ENCODE results near the gene GATA5.

The GATA5 gene

DNA sequence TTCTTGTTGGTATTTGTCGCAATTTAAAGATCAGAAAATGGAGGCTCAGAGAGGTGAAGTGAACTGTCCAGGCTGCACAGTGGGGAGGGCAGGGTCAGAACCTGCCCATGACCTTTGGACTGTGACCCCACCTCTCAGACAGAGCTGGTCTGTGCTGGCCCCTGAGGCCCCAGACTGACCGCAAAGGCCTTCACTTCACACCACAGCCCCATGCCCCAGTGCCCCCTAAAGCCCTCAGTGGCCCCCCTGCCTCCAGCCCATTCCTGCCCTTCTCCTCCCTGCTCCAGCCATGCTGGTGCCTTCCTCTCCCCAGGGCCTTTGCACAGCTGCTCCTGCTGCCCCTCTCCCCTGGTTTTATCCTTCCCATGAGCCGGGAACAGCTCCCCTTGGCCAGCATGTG is 39.1 kb downstream of the GATA5 start:
- TF ChIP-seq FOXP2 (optimal IDR thresholded peaks at IDR 0.05; ENCODE audit: borderline replicate concordance, extremely low read depth, extremely low read length, insufficient read depth) (no peak), POLR2AphosphoS5 (IDR thresholded peaks at IDR 0.05; ENCODE audit: low read depth, low read length) (no peak), TAF1 (IDR thresholded peaks at IDR 0.05; ENCODE audit: borderline replicate concordance, insufficient read depth, low read length) (no peak), SIN3A (IDR thresholded peaks at IDR 0.05; ENCODE audit: borderline replicate concordance, insufficient read depth, low read length) (no peak)
- TF ChIP-seq, protein P1, sequence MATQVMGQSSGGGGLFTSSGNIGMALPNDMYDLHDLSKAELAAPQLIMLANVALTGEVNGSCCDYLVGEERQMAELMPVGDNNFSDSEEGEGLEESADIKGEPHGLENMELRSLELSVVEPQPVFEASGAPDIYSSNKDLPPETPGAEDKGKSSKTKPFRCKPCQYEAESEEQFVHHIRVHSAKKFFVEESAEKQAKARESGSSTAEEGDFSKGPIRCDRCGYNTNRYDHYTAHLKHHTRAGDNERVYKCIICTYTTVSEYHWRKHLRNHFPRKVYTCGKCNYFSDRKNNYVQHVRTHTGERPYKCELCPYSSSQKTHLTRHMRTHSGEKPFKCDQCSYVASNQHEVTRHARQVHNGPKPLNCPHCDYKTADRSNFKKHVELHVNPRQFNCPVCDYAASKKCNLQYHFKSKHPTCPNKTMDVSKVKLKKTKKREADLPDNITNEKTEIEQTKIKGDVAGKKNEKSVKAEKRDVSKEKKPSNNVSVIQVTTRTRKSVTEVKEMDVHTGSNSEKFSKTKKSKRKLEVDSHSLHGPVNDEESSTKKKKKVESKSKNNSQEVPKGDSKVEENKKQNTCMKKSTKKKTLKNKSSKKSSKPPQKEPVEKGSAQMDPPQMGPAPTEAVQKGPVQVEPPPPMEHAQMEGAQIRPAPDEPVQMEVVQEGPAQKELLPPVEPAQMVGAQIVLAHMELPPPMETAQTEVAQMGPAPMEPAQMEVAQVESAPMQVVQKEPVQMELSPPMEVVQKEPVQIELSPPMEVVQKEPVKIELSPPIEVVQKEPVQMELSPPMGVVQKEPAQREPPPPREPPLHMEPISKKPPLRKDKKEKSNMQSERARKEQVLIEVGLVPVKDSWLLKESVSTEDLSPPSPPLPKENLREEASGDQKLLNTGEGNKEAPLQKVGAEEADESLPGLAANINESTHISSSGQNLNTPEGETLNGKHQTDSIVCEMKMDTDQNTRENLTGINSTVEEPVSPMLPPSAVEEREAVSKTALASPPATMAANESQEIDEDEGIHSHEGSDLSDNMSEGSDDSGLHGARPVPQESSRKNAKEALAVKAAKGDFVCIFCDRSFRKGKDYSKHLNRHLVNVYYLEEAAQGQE (IDR thresholded peaks at IDR 0.05; ENCODE audit: insufficient read depth in 1 of 2, low read depth in 2 of 2, low read length in 2 of 2): no peak

DNA sequence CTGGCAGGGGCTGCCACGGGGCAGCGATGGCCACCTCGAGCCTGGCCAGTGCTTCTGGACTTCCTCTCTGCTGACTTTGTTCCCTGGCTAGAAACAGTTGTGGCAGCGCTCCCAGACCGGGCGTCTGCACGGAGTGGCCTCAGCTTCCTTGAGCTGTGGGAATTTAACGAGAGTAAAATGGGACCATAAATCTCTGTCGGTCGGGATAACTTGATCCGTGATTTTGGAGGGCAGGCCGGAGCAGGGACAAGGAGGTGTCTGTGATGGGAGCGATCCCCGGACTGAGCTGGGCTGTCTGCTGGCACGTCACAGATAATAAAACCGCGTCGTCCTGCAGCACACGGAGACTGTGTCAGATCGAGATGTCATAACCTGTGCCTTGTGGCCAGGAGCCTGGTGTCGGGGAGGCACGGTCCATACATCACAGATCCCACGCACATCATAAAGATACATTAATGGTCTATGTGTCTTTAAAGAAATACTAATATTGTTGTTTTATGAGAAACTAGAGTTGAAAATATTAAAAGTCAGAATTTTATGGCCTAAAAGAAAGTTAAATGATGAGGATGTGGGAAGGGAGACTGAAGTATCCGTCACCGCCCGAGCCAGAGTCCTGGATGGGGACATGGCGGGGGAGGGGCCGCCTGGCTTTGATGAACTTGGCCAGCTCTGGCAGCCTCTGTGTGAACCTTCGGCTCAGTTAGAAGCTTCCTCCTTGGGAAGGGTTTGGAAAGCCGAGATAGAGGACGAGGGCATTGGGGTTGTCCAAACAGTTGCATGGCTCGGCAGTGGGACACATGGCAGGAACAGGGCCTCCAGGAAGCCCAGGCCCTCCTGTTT is 41.9 kb downstream of the GATA5 start:
- TF ChIP-seq POLR2AphosphoS5 (IDR thresholded peaks at IDR 0.05; ENCODE audit: low read depth, low read length): no peak
- no peak for TF ChIP-seq TAF1 (IDR thresholded peaks at IDR 0.05; ENCODE audit: borderline replicate concordance, insufficient read depth, low read length)
- no peak for TF ChIP-seq SIN3A (IDR thresholded peaks at IDR 0.05; ENCODE audit: borderline replicate concordance, insufficient read depth, low read length)
- TF ChIP-seq, protein P1 (IDR thresholded peaks at IDR 0.05; ENCODE audit: insufficient read depth in 1 of 2, low read depth in 2 of 2, low read length in 2 of 2): no peak
- TF ChIP-seq FOXP2 (optimal IDR thresholded peaks at IDR 0.05; ENCODE audit: borderline replicate concordance, extremely low read depth, extremely low read length, insufficient read depth): no peak

DNA sequence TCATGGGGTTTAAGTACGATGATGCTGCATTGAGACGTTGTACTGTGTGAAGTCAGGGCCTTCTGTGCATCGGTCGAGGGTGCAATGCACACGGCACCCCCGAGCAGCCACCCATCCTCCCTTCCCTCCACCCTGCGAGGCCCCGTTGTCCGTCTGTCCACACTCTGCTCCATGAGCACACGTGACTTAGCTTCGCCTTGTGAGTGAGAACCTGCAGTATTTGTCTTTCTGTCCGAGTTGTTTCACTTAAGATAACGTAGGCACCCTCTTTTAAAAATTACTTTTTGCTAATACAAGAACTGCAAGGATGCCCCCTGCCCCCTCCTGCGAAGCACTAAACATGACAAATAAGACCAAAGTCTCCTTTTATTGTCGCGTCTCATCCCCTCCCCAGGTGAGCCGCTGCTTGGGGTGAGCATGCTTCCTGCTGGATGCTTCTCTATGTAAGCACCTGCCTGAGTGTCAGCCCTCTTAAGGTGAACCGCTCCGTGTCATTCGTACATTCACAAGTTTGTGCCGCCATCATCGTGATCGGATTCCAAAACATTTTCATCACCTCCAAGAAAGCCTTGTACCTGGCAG is 44.8 kb downstream of the GATA5 start:
- TF ChIP-seq FOXP2 (optimal IDR thresholded peaks at IDR 0.05; ENCODE audit: borderline replicate concordance, extremely low read depth, extremely low read length, insufficient read depth): no peak
- no peak for TF ChIP-seq SIN3A (IDR thresholded peaks at IDR 0.05; ENCODE audit: borderline replicate concordance, insufficient read depth, low read length)
- no peak for TF ChIP-seq TAF1 (IDR thresholded peaks at IDR 0.05; ENCODE audit: borderline replicate concordance, insufficient read depth, low read length)
- TF ChIP-seq POLR2AphosphoS5 (IDR thresholded peaks at IDR 0.05; ENCODE audit: low read depth, low read length): no peak
- TF ChIP-seq, protein P1 (IDR thresholded peaks at IDR 0.05; ENCODE audit: insufficient read depth in 1 of 2, low read depth in 2 of 2, low read length in 2 of 2): no peak

DNA sequence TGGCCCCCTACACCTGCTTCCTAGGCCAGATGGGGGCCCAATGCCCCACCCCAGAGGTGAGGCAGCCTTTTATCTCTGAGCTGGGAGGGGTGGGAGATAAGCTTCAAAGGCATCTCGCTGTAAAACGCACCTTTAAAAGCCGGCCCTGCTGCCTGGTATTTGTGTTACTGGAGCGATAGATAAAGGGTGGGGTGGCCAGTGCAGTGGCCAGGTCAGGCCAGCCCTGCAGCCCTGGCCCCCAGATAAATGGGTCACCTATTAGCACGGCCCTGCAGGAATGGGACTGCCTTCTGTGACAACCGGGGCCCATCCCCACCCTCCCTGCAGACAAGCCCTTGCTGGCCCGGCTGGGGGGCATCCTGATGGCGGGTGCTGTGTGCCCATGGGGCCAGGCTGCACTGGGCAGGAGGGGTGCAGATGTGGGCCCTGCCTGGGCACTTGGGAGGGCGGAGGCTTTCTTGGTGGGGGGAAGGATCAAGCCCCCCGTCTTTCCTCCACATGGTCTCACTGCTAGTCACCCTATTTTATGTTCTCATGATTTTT is 45.4 kb downstream of the GATA5 start:
- TF ChIP-seq TAF1 (IDR thresholded peaks at IDR 0.05; ENCODE audit: borderline replicate concordance, insufficient read depth, low read length): no peak
- no peak for TF ChIP-seq FOXP2 (optimal IDR thresholded peaks at IDR 0.05; ENCODE audit: borderline replicate concordance, extremely low read depth, extremely low read length, insufficient read depth)
- no peak for TF ChIP-seq SIN3A (IDR thresholded peaks at IDR 0.05; ENCODE audit: borderline replicate concordance, insufficient read depth, low read length)
- TF ChIP-seq, protein P1 (IDR thresholded peaks at IDR 0.05; ENCODE audit: insufficient read depth in 1 of 2, low read depth in 2 of 2, low read length in 2 of 2): no peak
- TF ChIP-seq POLR2AphosphoS5 (IDR thresholded peaks at IDR 0.05; ENCODE audit: low read depth, low read length): no peak
